Kidney tubule cell (primary cell): Measurements from ENCODE around the gene MICALL1.

Experiments used
- DNase-seq: peaks from one replicate; pipeline ENCODE4 v3.0.0-alpha.2; 2018; ENCODE audit warnings: low spot score

MICALL1 gene

GRCh38 chr22:37905534-37906363 is at the start of gene MICALL1:
Gene MICALL1, plus strand, starts transcription at chr22:37906297. Its CDS starts 126 bp downstream, at chr22:37906423.
- peak; percentile 87 for DNase-seq

DNA sequence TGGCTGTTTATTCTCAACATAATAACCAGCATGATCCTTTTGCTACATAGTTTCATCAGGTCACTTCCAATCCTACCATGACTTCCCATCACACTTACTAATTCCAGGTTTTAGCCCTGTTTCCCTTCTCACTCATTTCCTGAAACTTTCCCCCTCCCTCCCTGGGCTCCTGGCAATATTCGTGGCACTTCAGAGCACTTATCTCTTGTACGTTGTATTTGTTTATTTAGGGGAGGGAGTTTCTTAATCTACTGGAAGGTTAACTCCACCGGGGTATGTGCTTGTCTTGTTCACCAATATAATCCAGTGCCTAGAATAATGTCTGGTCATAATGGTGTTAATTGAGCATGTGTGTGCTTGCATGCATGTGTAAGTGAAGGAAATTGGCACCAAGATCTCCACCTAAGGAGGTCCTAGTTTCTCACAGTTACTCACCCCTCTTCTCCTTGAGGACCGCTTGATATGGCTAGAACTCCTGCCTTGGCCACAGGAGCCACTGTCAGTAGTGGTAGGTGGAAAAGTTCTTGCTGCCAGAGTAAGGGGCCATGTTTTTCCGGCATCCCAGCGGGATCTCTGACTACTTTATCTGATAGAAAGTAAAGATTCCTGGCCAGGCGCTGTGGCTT is 45.2 kb upstream of the MICALL1 start:
- no peak for DNase-seq

- DNase-seq: no peak
Observed at GRCh38 chr22:37862570-37863325, 43.3 kb upstream of the MICALL1 start.

DNA sequence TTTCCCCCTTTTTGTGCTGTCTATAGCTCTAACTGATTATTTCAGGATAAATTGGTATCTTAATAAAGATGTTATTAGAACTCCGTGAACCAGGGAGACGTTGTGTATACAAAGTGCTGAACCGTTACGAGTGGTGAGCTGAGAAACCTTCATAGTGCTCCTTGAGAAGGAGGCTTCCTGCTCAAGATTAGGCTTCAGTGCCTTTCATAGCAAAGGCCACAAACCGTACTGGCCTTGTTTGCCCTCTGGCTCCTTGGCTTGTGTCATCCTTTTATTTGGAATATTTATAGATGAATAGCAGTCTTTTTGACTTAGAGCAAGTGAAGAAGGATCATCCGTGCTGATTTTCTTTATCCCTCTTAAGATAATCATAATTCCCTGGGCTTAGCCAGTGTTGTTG is 40.6 kb upstream of the MICALL1 start:
- DNase-seq: no peak

DNA sequence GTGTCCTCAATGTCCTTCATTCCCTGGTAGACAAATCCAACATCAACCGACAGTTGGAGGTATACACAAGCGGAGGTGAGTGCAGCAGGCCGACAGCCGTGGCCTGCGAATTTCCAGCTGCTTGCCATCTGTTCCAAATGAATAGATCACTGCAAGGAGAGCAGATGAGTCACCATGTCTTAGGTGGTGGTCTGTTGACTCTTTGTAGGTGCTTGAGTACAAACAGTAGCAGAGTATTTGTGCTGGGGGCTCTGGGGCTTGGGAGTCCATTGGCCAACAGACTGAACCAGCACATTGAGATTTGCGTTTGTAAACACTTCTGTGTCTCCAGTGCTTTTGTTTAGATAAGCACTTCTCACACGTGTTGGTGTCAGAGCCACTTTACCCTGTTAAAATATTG is 35.8 kb upstream of the MICALL1 start:
- DNase-seq: no peak

GRCh38 chr22:37880668-37881440 is 25.2 kb upstream of the MICALL1 start:
- no peak for DNase-seq

DNA sequence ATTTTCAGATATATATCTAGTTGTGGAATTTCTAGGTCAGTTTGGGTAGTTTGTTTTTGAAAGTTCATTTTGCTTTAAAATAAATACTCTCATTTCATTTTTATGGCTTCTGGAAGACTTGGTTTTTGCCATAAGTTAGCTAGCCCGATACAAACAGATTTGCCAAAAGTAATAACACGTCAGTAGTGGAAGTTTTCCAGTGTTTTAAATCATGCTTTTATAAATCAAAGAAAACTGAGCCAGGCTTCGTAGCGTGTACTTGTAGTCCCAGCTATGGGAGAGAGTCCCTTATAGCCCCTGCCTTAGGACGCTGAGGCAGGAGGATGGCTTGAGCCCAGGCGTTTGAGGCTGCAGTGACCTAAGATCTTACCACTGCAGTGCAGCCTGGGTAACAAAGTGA is 21.7 kb upstream of the MICALL1 start:
- DNase-seq: no peak

DNA sequence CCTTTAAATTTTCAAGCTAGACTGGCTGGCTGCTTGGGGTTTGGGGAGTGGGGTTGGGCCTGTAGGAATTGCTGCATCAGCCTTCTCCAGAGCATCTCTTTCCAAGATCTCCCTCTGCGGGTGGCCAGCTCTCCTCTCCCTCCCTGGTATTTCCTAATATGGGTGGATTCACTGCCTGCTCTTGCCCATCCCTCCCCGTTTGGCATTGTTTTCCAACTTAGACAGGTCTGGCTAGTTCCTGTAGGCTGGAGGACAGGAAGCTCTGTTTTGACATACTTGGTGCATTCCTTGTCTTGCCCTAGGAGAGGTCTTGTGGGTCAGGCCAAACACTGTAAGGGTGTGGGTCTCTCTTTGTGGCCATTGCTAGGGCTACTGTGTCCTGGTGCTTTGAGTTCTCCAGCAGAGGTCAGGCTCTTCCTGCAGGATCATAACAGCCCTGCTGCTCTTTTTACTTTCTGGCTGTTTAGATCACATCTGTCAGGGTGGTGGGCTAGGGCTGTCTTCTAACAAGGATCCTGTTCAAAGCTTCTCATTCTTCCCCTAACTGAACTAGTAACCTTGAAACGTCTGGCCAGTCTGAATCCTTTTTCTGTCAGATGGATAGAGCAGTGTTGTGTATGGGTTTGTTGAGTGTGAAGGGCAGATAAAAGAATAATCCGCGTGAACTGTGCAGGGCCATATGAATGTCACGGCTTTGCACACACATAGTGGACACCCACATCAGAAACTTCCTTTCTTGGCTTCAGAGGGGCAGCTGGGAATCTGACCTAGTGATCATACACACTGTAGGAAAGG is 18.3 kb upstream of the MICALL1 start:
- no peak for DNase-seq

GRCh38 chr22:37891926-37892325 is 14.2 kb upstream of the MICALL1 start:
- DNase-seq: no peak

DNA sequence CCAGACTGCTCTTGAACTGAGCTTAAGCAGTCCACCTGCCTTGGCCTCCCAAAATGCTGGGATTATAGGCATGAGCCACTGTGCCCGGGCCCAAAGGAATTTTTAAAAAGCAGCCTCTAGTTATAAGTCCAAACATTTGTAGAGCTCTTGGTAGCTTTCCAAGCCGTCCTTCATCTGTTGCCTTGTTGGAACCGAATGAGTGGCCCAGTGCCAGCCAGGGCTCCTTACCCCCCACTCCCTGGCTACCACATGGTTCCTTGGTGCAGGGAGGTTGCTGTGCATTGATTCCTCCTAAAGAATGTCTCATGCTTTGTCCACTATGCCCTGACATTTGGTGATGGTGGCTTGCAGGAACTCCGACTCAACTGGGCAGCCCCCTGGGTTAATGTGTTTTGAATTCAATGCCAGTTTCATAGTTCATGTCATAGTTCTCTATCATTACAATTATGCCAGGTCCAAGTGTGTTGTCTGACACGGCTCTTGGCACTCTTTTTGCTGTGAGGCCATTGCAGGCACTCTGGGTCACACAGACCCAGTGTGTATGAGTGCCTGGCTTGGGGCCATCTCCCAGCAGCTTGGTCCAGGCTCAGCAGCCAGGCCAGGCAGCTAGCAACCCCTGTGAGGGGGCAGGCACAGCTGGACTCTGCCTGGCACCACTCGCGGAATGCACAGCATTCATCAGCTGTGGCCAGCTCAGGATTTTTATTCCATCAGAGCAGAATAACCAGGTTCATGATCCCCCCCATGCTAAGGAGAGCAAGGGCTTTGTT is 13.3 kb upstream of the MICALL1 start:
- DNase-seq: no peak

- no peak for DNase-seq
Observed at GRCh38 chr22:37893583-37893983, 12.5 kb upstream of the MICALL1 start.

GRCh38 chr22:37894939-37895670 is 11.0 kb upstream of the MICALL1 start:
- DNase-seq: no peak

DNA sequence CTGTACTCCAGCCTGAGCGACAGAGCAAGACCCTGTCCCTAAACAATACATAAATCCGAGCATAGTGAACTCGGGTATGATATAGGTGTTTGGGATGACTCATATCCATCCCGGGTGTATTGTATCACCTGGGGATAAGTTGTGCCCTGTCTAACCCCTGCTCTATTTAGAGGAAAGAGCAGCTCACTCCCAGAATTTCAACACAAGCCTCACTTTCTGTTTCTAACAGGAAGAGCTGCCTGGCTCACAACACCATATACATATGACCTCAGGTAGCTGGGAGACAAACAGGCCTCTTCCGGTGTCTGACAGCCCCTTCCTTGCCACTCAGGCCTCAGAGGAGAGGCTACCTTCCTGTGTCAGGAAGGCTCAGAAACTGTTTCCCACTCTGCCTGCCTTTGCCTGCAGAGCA is 9.9 kb upstream of the MICALL1 start:
- DNase-seq: peak; percentile 57

DNA sequence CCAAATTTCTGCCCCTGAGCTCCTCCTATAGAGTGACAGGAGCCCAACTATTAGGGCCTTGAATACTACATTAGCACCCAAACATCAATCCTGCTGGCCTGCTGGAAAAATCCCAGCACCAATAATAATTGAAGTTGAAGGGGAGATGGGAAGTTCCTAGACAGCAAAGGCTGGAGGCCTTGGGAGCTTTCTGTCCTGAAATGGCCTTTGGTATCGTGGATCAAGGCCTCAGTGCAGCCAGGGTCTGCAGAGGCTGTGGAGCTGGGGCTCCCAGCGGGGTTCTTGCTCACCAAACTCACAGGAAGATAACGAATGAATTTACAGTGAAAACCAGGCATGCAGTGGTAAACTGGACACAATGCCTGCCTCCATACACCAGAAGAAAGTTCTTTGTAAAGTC is 9.2 kb upstream of the MICALL1 start:
- DNase-seq: no peak

- no peak for DNase-seq
Observed at GRCh38 chr22:37897807-37898206, 8.3 kb upstream of the MICALL1 start.

DNA sequence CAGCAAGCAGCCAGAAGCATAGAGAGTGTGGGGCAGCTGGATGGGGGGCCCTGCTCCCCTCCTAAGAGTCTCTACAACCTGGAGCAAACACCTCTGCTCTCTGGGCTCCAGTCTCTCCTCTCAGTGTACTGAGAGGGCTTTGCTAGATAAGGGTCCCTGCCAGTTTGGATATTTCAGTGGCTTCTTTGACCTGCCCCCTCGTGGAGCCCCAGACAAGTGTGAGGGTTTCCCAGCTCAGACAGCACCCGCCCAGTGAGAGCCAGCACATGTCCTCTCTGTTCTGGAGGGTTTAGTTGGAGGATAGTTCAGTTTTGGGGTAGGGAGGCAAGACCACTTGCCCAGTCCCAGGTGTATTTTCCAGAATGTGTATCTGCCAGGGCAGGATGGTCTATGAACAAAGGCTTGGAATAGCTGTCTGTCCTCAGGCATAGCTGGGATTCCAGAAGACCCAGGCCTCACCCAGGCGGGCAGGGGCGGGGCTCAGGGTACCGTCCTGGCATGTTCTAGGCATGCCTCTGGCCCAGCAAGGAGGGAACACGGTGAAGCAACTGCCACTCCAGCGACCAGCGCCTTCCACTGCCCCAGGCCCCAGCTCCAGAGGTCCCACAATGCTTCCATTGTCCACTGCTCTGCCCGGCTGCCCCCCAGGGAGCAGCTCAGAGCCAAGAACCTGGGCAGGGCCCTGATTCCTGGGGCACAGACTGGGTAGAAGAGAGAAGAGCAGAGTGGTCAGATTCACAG is 7.5 kb upstream of the MICALL1 start:
- DNase-seq: peak; percentile 64

DNA sequence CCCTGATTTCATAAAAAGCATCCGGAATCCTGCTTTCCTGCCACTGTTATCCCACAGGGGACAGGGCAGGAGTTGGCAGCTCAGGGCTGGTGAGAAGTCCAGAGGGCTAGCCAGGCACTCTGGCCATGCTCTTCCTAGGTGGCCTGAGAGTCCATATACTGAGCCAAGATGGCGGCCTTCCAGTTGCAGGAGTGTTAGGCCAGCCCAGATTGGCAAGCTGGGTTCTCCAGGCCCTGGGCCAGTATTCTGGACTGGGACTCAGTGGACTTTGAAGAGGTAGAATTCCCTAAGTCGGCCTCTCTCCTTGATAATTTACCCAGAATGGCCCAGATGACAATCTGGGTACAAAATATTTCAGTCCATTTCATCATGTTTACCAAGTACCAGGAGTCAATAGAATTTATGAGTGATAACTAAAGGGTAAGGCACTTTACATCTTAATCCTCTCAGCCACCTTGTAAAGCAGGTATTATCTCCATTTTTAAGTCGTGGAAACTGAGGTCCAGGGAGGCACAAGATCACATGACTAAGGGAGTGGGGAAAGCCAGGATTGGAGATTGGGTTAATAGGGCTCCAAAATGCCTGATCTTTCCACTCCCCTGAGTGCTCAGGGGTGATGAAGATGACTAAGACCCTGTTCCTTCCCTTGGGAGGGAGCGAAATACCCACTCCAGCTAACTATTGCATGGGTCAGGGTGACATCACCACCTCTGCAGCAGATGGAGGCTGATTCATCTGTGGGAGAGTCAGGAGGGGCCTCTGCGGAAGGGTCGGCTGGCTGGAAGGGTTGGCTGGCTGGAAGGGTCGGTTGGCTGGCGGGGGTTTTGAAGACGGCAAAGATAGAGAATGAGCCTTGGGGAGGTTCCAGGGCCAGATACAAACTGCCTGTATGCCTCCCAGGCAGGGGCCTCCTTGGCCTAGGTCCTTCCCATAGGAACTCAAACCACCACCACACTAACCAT is 1.2 kb upstream of the MICALL1 start:
- DNase-seq: peak; percentile 97
